SU-DHL-6 (cell line): Measurements from ENCODE around the gene CCNQ.

Source experiments
- H2AFZ ChIP-seq: fragments of 200-600 bp; sonication (generic); 2 replicates; pipeline ENCODE4 v1.6.1; 2014; ENCODE audit warnings: low read depth, mild to moderate bottlenecking, moderate library complexity, mixed read lengths, antibody characterized with exemption, low read length; ENCODE audit not compliant: severe bottlenecking
- H3F3A ChIP-seq: fragments of 200-600 bp; shearing (Covaris generic); 2 replicates; pipeline ENCODE4 v1.6.0; 2016; ENCODE audit warnings: antibody characterized with exemption, mild to moderate bottlenecking; ENCODE audit not compliant: insufficient read depth
- H3K27ac ChIP-seq: fragments of 200-600 bp; sonication (generic); 2 replicates; pipeline ENCODE4 v1.5.1; 2016; ENCODE audit warnings: low read depth, mild to moderate bottlenecking, low read length, moderate library complexity, mixed read lengths
- H3K27me3 ChIP-seq: fragments of 200-600 bp; sonication (generic), shearing (Covaris generic); 2 replicates; pipeline ENCODE4 v1.6.0; 2014; ENCODE audit warnings: mild to moderate bottlenecking, low read length
- H3K36me3 ChIP-seq: fragments of 200-600 bp; sonication (generic); 2 replicates; pipeline ENCODE4 v1.6.1; 2014; ENCODE audit warnings: mild to moderate bottlenecking, low read length, mixed read lengths
- H3K4me2 ChIP-seq: fragments of 300-600, 200-600 bp; shearing (Covaris generic), sonication (generic); 2 replicates; pipeline ENCODE4 v1.6.0; 2014; ENCODE audit warnings: low read length, low read depth, mild to moderate bottlenecking; ENCODE audit not compliant: poor library complexity, severe bottlenecking
- H3K4me3 ChIP-seq: fragments of 200-600 bp; sonication (generic); 2 replicates; pipeline ENCODE4 v1.5.1; 2014; ENCODE audit warnings: antibody characterized with exemption, low read length, mild to moderate bottlenecking, mixed read lengths; ENCODE audit not compliant: insufficient read depth, poor library complexity, severe bottlenecking
- H3K79me2 ChIP-seq: fragments of 200-600 bp; sonication (generic); 2 replicates; pipeline ENCODE4 v1.6.1; 2014; ENCODE audit warnings: mild to moderate bottlenecking, low read length, moderate library complexity; ENCODE audit not compliant: insufficient read depth
- H3K9ac ChIP-seq: fragments of 200-600 bp; sonication (generic); 2 replicates; pipeline ENCODE4 v1.7.0; 2014; ENCODE audit warnings: mild to moderate bottlenecking, low read length
- H3K9me2 ChIP-seq: fragments of 200-600 bp; sonication (generic); replicated peaks from 2 replicates; pipeline ENCODE4 v1.6.1; 2014; ENCODE audit warnings: low read length; ENCODE audit not compliant: insufficient read depth
- H3K9me3 ChIP-seq: fragments of 200-600 bp; sonication (generic); 2 replicates; pipeline ENCODE4 v1.6.1; 2014; ENCODE audit warnings: low read length, mixed read lengths; ENCODE audit not compliant: insufficient read depth
- H4K20me1 ChIP-seq: fragments of 200-600 bp; sonication (generic); 2 replicates; pipeline ENCODE4 v1.6.1; 2014; ENCODE audit warnings: low read depth, mild to moderate bottlenecking, antibody characterized with exemption, low read length, moderate library complexity, mixed read lengths
- EZH2phosphoT487 ChIP-seq: fragments of 200-600 bp; sonication (generic), shearing (Covaris generic); conservative IDR thresholded peaks from 2 replicates; pipeline ENCODE4 v1.6.1; 2018; ENCODE audit warnings: mild to moderate bottlenecking, antibody characterized with exemption, low read length, moderate library complexity, mixed read lengths
- TF ChIP-seq, protein P1 (sequence below): fragments of 200-600 bp; sonication (generic); IDR thresholded peaks from one replicate; pipeline ENCODE4 v1.5.1; 2017; ENCODE audit warnings: antibody characterized with exemption, mild to moderate bottlenecking, low read length, moderate library complexity; ENCODE audit not compliant: insufficient read depth, poor library complexity, severe bottlenecking

CCNQ gene

DNA sequence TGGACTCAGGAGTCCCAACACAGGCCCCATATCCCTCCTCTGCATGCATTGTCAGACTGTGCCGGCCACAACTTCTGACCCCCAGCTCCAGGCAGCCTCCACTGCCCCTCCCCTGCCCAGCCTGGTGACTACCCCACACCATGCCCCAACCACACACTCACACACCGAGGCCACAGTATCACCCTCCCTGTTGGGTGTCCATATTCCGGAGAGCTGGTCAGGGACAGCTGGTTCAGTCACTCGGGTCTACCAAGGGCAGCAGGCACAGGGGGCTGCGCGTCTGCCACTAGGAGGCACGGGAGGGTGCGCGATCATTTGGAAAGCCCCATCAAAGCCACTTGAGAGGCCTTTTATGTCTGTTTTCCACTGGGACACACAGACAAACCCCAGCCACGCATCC, 26.3 kb downstream of the CCNQ start:
- no peak for TF ChIP-seq EZH2phosphoT487
- TF ChIP-seq, protein P1, sequence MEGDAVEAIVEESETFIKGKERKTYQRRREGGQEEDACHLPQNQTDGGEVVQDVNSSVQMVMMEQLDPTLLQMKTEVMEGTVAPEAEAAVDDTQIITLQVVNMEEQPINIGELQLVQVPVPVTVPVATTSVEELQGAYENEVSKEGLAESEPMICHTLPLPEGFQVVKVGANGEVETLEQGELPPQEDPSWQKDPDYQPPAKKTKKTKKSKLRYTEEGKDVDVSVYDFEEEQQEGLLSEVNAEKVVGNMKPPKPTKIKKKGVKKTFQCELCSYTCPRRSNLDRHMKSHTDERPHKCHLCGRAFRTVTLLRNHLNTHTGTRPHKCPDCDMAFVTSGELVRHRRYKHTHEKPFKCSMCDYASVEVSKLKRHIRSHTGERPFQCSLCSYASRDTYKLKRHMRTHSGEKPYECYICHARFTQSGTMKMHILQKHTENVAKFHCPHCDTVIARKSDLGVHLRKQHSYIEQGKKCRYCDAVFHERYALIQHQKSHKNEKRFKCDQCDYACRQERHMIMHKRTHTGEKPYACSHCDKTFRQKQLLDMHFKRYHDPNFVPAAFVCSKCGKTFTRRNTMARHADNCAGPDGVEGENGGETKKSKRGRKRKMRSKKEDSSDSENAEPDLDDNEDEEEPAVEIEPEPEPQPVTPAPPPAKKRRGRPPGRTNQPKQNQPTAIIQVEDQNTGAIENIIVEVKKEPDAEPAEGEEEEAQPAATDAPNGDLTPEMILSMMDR, result no peak
- no peaks in the 10 kb centered on the region for H3K9me3 ChIP-seq
- H3K9ac ChIP-seq, result no peak overlapping the region
- no peaks in the 10 kb centered on the region for H3K79me2 ChIP-seq
- no peaks in the 10 kb centered on the region for H3F3A ChIP-seq
- H3K9me2 ChIP-seq, result no peaks in the 10 kb centered on the region
- no peak overlapping the region for H2AFZ ChIP-seq
- H3K4me3 ChIP-seq, result no peak overlapping the region
- no peak overlapping the region for H3K27ac ChIP-seq
- no peak overlapping the region for H3K4me2 ChIP-seq
- no peaks in the 10 kb centered on the region for H4K20me1 ChIP-seq
- no peaks in the 10 kb centered on the region for H3K36me3 ChIP-seq
- H3K27me3 ChIP-seq, result no peaks in the 10 kb centered on the region

DNA sequence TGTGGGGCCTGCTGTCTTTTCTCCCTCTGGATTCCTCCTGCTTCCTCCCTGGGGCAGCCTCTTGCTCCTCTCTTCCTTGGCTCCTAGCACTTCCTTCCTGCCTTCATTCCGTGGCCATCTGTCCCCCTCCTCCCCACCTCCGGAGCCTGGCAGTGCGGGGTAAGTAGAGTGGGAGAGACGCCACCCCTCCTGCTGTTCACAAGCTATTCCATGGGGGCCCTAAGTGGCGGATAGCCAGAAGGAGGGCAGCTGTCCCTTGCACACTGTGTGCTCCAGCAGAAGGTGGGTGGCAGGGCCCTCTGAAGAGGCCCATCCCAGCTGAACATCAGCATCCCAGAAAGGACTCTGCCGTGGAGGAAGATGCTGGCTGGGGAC, 27.4 kb downstream of the CCNQ start:
- H3K79me2 ChIP-seq, result no peaks in the 10 kb centered on the region
- H3K36me3 ChIP-seq, result no peaks in the 10 kb centered on the region
- H3K4me2 ChIP-seq, result no peak overlapping the region
- H4K20me1 ChIP-seq, result no peaks in the 10 kb centered on the region
- H3K9me2 ChIP-seq, result no peaks in the 10 kb centered on the region
- H3K4me3 ChIP-seq, result no peak overlapping the region
- TF ChIP-seq, protein P1, result no peak
- no peak for TF ChIP-seq EZH2phosphoT487
- no peaks in the 10 kb centered on the region for H3K27me3 ChIP-seq
- no peak overlapping the region for H3K9ac ChIP-seq
- no peak overlapping the region for H3K27ac ChIP-seq
- H3K9me3 ChIP-seq, result no peaks in the 10 kb centered on the region
- H3F3A ChIP-seq, result no peaks in the 10 kb centered on the region
- H2AFZ ChIP-seq, result no peak overlapping the region

- Histone ChIP-seq H3K4me3 (no peak overlapping the region), H3F3A (no peaks in the 10 kb centered on the region), H3K27ac (no peak overlapping the region), H3K9me3 (no peaks in the 10 kb centered on the region), H3K79me2 (no peaks in the 10 kb centered on the region), H3K9ac (no peak overlapping the region), H3K36me3 (no peaks in the 10 kb centered on the region), H2AFZ (no peak overlapping the region), H3K4me2 (no peak overlapping the region), H3K27me3 (no peaks in the 10 kb centered on the region), H4K20me1 (no peaks in the 10 kb centered on the region), H3K9me2 (no peaks in the 10 kb centered on the region)
- TF ChIP-seq, protein P1, result no peak
- TF ChIP-seq EZH2phosphoT487, result no peak
Observed at GRCh38 chrX:153569475-153569874, 29.5 kb downstream of the CCNQ start.
